ENCODE results near the gene NRARP.
A peak's percentile ranks its signal among the peaks of the same experiment; 100 is the strongest.

Gene NRARP

GRCh38 chr9:137256856-137257255, 45.2 kb downstream of the NRARP start:
- TF ChIP-seq CTCF (IDR thresholded peaks at IDR 0.05; ENCODE audit: low read depth, low read length) (no peak), EZH2phosphoT487 (IDR thresholded peaks at IDR 0.05; ENCODE audit: low read depth) (no peak)
- H3K36me3 ChIP-seq (replicated peaks; ENCODE audit: low read depth, low read length), result peaks cover 13% of the 10 kb centered on the region
- peak overlapping the region; percentile 83; the same call in 1 of the 2 replicates for H3K4me2 ChIP-seq (ENCODE audit: low read length)
- H3K9me3 ChIP-seq (ENCODE audit: insufficient read depth, low read length), result no peaks in the 10 kb centered on the region
- H3K79me2 ChIP-seq (ENCODE audit: low read length), result peaks cover 31% of the 10 kb centered on the region
- peaks cover 32% of the 10 kb centered on the region for H3K4me1 ChIP-seq (ENCODE audit: low read length)
- no peak overlapping the region for H2AFZ ChIP-seq (ENCODE audit: low read depth, low read length)
- no peak overlapping the region for H3K27ac ChIP-seq (ENCODE audit: low read length)
- H3K4me3 ChIP-seq (ENCODE audit: low read length), result 0 out of 2 replicates have a peak overlapping the region, but pooled peaks have one; percentile 96
- H4K20me1 ChIP-seq (ENCODE audit: insufficient read depth, low read length), result 0 out of 2 replicates have a peak, but pooled peaks cover 6% of the 10 kb centered on the region
- no peaks in the 10 kb centered on the region for H3K27me3 ChIP-seq (ENCODE audit: low read depth, low read length)
- H3K9ac ChIP-seq (ENCODE audit: low read length), result no peak overlapping the region

- Histone ChIP-seq H3K4me1 (ENCODE audit: low read length) (peaks cover 33% of the 10 kb centered on the region), H3K79me2 (ENCODE audit: low read length) (peaks cover 31% of the 10 kb centered on the region), H3K9me3 (ENCODE audit: insufficient read depth, low read length) (no peaks in the 10 kb centered on the region), H3K27ac (ENCODE audit: low read length) (no peak overlapping the region), H3K9ac (ENCODE audit: low read length) (peak overlapping the region; percentile 86; the same call in 1 of the 2 replicates), H4K20me1 (ENCODE audit: insufficient read depth, low read length) (0 out of 2 replicates have a peak, but pooled peaks cover 6% of the 10 kb centered on the region), H3K4me2 (ENCODE audit: low read length) (peak overlapping the region; percentile 83), H3K27me3 (ENCODE audit: low read depth, low read length) (no peaks in the 10 kb centered on the region), H3K36me3 (replicated peaks; ENCODE audit: low read depth, low read length) (peaks cover 13% of the 10 kb centered on the region), H2AFZ (ENCODE audit: low read depth, low read length) (no peak overlapping the region), H3K4me3 (ENCODE audit: low read length) (peak overlapping the region; percentile 96)
- TF ChIP-seq CTCF (IDR thresholded peaks at IDR 0.05; ENCODE audit: low read depth, low read length), result no peak
- no peak for TF ChIP-seq EZH2phosphoT487 (IDR thresholded peaks at IDR 0.05; ENCODE audit: low read depth)
Measured at GRCh38 chr9:137256362-137256761, 45.7 kb downstream of the NRARP start.

- Histone ChIP-seq H3K9me3 (ENCODE audit: insufficient read depth, low read length) (no peaks in the 10 kb centered on the region), H3K9ac (ENCODE audit: low read length) (peak overlapping the region; percentile 86), H2AFZ (ENCODE audit: low read depth, low read length) (no peak overlapping the region), H3K4me3 (ENCODE audit: low read length) (peak overlapping the region; percentile 96), H3K4me1 (ENCODE audit: low read length) (peaks cover 33% of the 10 kb centered on the region), H3K36me3 (replicated peaks; ENCODE audit: low read depth, low read length) (peaks cover 13% of the 10 kb centered on the region), H3K27me3 (ENCODE audit: low read depth, low read length) (no peaks in the 10 kb centered on the region), H3K4me2 (ENCODE audit: low read length) (peak overlapping the region; percentile 83), H3K79me2 (ENCODE audit: low read length) (peaks cover 31% of the 10 kb centered on the region), H3K27ac (ENCODE audit: low read length) (peak overlapping the region; percentile 24), H4K20me1 (ENCODE audit: insufficient read depth, low read length) (0 out of 2 replicates have a peak, but pooled peaks cover 6% of the 10 kb centered on the region)
- TF ChIP-seq CTCF (IDR thresholded peaks at IDR 0.05; ENCODE audit: low read depth, low read length), result no peak
- no peak for TF ChIP-seq EZH2phosphoT487 (IDR thresholded peaks at IDR 0.05; ENCODE audit: low read depth)
Measured at GRCh38 chr9:137255448-137256114, 46.5 kb downstream of the NRARP start.

GRCh38 chr9:137254624-137255447, 47.2 kb downstream of the NRARP start, which contains the start of gene NELFB:
Gene NELFB, plus strand, starts transcription at chr9:137255327.
- Histone ChIP-seq H3K79me2 (ENCODE audit: low read length) (peaks cover 31% of the 10 kb centered on the region), H3K4me3 (ENCODE audit: low read length) (peak within 1 kb of the TSS; percentile 96), H3K9me3 (ENCODE audit: insufficient read depth, low read length) (no peaks in the 10 kb centered on the region), H2AFZ (ENCODE audit: low read depth, low read length) (no peak within 1 kb of the TSS; the same call in 1 of the 2 replicates), H3K4me1 (ENCODE audit: low read length) (peaks cover 33% of the 10 kb centered on the region), H3K27me3 (ENCODE audit: low read depth, low read length) (no peaks in the 10 kb centered on the region), H4K20me1 (ENCODE audit: insufficient read depth, low read length) (0 out of 2 replicates have a peak, but pooled peaks cover 6% of the 10 kb centered on the region), H3K27ac (ENCODE audit: low read length) (peak within 1 kb of the TSS; percentile 58), H3K9ac (ENCODE audit: low read length) (peak within 1 kb of the TSS; percentile 93), H3K4me2 (ENCODE audit: low read length) (peak within 1 kb of the TSS; percentile 91), H3K36me3 (replicated peaks; ENCODE audit: low read depth, low read length) (peaks cover 13% of the 10 kb centered on the region)
- TF ChIP-seq CTCF (IDR thresholded peaks at IDR 0.05; ENCODE audit: low read depth, low read length) (no peak), EZH2phosphoT487 (IDR thresholded peaks at IDR 0.05; ENCODE audit: low read depth) (no peak)
